ENCODE results near the gene MAP3K2. TPM values are rescaled to one million over a fixed set of nuclear protein-coding genes. Genes with fewer than 3 reads are reported as not detected.

The MAP3K2 gene
- total and polyA plus RNA-seq, 2 of the 4 experiments (the other 2 are of a cell fraction), result 6.2 to 30.8 TPM

DNA sequence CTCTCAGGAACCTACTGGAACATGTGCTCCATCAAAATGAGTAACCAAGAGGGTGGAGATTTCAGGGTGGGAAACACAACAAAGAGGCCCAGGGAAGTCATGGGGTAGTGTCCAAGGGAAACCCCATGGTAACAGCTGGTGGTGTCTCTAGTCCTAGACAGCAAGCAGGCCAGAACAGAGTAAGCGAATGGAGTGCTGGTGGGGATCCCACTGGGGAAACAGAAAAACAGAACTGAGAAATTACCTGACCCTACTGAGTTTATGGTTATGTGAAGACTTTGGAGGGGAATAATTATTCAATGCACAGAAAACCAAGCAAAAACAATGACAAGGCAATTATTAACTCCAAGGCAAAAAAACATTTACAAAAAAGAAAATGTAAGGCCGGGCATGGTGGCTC lies 110.7 kb downstream of the MAP3K2 start:
- H4K91ac ChIP-seq (ENCODE audit: insufficient read depth, low read depth, low read length), result no peak overlapping the region
- no peak overlapping the region for H2BK15ac ChIP-seq (ENCODE audit: low read depth, low read length)
- no peaks in the 10 kb centered on the region for H3K9me3 ChIP-seq (ENCODE audit: control insufficient read depth, insufficient read depth, low read length)
- no peak overlapping the region for H2BK5ac ChIP-seq (ENCODE audit: low read depth, low read length, poor library complexity, severe bottlenecking)
- peaks cover 58% of the 10 kb centered on the region for H3K36me3 ChIP-seq (ENCODE audit: control insufficient read depth, insufficient read depth, low read length)
- H3K23ac ChIP-seq (ENCODE audit: low read depth, low read length), result no peak overlapping the region
- POLR2A ChIA-PET (ENCODE audit: unreplicated experiment), result no interaction called here
- H2BK120ac ChIP-seq (ENCODE audit: low read depth, low read length), result no peak overlapping the region
- TF ChIP-seq MXI1 (IDR thresholded peaks at IDR 0.05; ENCODE audit: borderline replicate concordance, low read depth, low read length), result no peak
- TF ChIP-seq, protein P1, sequence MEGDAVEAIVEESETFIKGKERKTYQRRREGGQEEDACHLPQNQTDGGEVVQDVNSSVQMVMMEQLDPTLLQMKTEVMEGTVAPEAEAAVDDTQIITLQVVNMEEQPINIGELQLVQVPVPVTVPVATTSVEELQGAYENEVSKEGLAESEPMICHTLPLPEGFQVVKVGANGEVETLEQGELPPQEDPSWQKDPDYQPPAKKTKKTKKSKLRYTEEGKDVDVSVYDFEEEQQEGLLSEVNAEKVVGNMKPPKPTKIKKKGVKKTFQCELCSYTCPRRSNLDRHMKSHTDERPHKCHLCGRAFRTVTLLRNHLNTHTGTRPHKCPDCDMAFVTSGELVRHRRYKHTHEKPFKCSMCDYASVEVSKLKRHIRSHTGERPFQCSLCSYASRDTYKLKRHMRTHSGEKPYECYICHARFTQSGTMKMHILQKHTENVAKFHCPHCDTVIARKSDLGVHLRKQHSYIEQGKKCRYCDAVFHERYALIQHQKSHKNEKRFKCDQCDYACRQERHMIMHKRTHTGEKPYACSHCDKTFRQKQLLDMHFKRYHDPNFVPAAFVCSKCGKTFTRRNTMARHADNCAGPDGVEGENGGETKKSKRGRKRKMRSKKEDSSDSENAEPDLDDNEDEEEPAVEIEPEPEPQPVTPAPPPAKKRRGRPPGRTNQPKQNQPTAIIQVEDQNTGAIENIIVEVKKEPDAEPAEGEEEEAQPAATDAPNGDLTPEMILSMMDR (conservative IDR thresholded peaks at IDR 0.05; ENCODE audit: low read depth, low read length), result no peak
- TF ChIP-seq, protein P2, sequence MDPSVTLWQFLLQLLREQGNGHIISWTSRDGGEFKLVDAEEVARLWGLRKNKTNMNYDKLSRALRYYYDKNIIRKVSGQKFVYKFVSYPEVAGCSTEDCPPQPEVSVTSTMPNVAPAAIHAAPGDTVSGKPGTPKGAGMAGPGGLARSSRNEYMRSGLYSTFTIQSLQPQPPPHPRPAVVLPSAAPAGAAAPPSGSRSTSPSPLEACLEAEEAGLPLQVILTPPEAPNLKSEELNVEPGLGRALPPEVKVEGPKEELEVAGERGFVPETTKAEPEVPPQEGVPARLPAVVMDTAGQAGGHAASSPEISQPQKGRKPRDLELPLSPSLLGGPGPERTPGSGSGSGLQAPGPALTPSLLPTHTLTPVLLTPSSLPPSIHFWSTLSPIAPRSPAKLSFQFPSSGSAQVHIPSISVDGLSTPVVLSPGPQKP (IDR thresholded peaks at IDR 0.05; ENCODE audit: borderline replicate concordance, low read depth, low read length), result no peak
- TF ChIP-seq MAZ (IDR thresholded peaks at IDR 0.05; ENCODE audit: borderline replicate concordance, low read depth, low read length), result no peak
- H3K79me1 ChIP-seq (ENCODE audit: low read depth in 1 of 2, low read length in 2 of 2), result peaks cover 23 to 32% of the 10 kb centered on the region in 2 experiments; a peak in 3 of 4 replicates
- H3K18ac ChIP-seq (ENCODE audit: low read depth, low read length), result no peak overlapping the region
- H4K20me1 ChIP-seq (ENCODE audit: insufficient read depth, low read length), result peaks cover 12% of the 10 kb centered on the region
- dilution Hi-C loops (cut with HindIII; ENCODE audit: low sequenced_read_pairs, unreplicated experiment) (no loop called here), intact Hi-C loops (cut with micrococcal nuclease) (no loop called here), in situ Hi-C loops (cut with MboI; ENCODE audit: low sequenced_read_pairs) (loop anchor here (25.0 kb wide), 1 partner anchor 710 kb away; no protein-coding TSS in a partner anchor)
- H4K5ac ChIP-seq (ENCODE audit: low read depth, low read length), result no peak overlapping the region
- no peak overlapping the region for H3K9ac ChIP-seq (ENCODE audit: low read depth, low read length)
- H3K4ac ChIP-seq (ENCODE audit: low read depth, low read length), result no peak overlapping the region
- WGBS, 2 experiments (ENCODE audit: extremely low coverage in 2 of 2, insufficient read length in 1 of 2), result 92% methylated on average over 2 of the region's 2 CpGs; no CpG with 5 or more reads in 1 of the 2 experiments
- no peak overlapping the region for H2AK5ac ChIP-seq (ENCODE audit: low read depth, low read length)
- BruUV-seq (replicated peaks), result no TSS peak
- no peaks in the 10 kb centered on the region for H3K27me3 ChIP-seq (ENCODE audit: control insufficient read depth, insufficient read depth, low read length)
- peaks cover 5% of the 10 kb centered on the region for H3K9me1 ChIP-seq (ENCODE audit: insufficient read depth, low read length)
- H2AK9ac ChIP-seq (replicated peaks; ENCODE audit: low read depth, low read length, poor library complexity), result no peak overlapping the region
- H3K14ac ChIP-seq (replicated peaks; ENCODE audit: low read depth, low read length), result no peak overlapping the region
- H3K27ac ChIP-seq (ENCODE audit: insufficient read depth, low read length), result no peak overlapping the region
- no peak overlapping the region for H3K4me3 ChIP-seq (ENCODE audit: insufficient read depth, low read depth, low read length)
- ATAC-seq (ENCODE audit: low read depth) (no peak), DNase-seq (peak; percentile 24)
- no peak overlapping the region for H3K4me2 ChIP-seq (ENCODE audit: low read depth, low read length)
- H2BK20ac ChIP-seq (ENCODE audit: low read depth, low read length), result no peak overlapping the region
- H4K8ac ChIP-seq (ENCODE audit: low read depth in 2 of 2, low read length in 2 of 2), result no peak overlapping the region
- H3K4me1 ChIP-seq (ENCODE audit: control insufficient read depth, insufficient read depth, low read length), result no peaks in the 10 kb centered on the region
- CTCF ChIA-PET, result no interaction called here
- no peak overlapping the region for H3K56ac ChIP-seq (ENCODE audit: extremely low read depth, insufficient read depth, low read length)
- H2AFZ ChIP-seq (replicated peaks; ENCODE audit: low read length, poor library complexity), result no peak overlapping the region
